GM18867 (cell line): ENCODE measurements around the gene ALG14.
"Not testable (repeated sequence)": the region's sequence is repeated elsewhere in the genome, so short reads cannot be mapped to it uniquely, and the experiment has no call there.

Source experiments
- ATAC-seq: cut with Tn5 transposase; IDR thresholded peaks from one replicate; pipeline ENCODE4 v1.9.1; 2021; ENCODE audit warnings: mild to moderate bottlenecking, moderate library complexity; ENCODE audit not compliant: unreplicated experiment

Gene ALG14

DNA sequence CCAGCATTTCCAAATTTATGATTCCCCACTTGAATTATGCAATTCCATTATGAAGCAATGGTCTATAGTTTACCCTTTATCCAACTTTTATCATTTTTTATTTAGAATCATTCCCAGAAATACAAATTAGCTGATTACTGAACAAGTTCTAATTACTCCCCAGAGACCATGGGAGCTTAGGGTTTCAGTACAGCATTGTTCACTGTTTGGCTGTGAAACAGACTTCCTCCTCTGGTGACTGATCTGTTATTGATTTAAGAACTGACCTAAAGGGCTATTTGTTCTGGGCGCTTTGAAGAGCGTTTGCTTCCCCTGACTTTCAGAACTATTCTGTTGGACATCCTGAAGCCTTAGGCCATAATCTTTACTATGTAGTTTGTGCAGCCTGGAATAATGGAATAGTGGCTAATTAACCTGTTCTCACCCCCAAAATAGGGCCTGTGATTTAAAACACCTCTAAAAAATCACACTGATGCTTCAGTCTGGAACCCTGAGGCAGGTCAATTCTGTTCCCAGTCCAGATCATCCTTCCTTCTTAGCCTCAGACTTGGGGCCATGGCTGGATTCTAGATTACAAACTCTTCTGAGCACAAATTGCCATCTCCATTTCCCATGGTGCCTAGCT is 58.7 kb downstream of the ALG14 start:
- no peak for ATAC-seq

GRCh38 chr1:95012389-95012788 is 60.4 kb downstream of the ALG14 start:
- ATAC-seq: no peak

DNA sequence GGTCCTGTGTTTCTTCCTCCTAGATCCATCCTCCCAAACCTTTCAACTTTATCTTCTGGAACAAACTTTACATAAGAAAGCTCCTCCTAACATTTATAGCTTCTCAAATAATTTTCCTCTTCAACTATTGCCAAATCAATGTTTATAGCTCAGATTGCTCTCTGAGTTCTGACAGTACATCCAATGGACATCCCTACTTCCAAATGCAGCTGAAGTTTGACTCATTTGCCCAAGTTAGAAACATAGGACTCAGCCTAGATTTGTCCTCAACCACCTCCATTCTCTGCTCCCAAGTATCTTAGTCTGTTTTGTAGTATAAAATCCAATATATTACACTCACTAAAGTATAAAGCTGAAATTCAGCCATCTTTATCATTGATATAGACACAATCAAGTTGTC is 62.6 kb downstream of the ALG14 start:
- no peak for ATAC-seq

- ATAC-seq: no peak
Measured at GRCh38 chr1:95007687-95008086, 65.1 kb downstream of the ALG14 start.

DNA sequence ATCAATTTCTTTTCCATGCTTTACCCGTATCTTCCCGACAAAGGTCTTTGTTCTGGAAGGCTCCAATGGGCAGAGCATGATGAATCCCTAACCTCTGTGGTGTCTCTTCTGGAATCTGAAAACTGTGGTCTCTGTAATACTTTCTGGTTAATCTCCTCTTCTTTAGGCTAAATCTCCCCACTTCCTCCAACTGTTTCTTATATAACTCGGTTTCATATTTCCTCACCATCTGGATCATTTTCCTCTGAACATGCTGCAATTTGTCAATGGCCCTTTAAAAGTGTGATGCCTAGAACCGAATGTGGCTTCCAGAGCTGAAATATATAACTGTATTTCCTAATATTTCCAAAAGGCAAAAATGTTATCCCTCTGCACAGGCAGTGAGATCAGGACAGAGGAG is 66.1 kb downstream of the ALG14 start:
- ATAC-seq: no peak

GRCh38 chr1:95005584-95005983 is 67.2 kb downstream of the ALG14 start:
- no peak for ATAC-seq

DNA sequence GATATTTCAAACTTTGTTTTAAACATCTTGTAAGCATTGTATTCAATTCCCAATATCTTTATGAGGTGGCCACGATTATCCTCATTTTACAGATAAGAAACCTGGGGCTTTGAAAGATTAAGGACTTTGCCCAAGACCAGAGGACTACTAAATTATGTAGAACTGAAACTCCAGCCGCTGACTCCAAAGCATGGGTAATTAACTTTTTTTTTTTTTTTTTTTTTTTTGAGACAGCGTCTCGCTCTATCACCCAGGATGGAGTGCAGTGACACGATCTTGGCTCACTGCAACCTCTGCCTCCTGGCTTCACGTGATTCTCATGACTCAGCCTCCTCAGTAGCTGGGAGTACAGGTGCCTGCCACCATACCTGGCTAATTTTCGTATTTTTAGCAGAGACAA is 68.7 kb downstream of the ALG14 start:
- no peak for ATAC-seq

DNA sequence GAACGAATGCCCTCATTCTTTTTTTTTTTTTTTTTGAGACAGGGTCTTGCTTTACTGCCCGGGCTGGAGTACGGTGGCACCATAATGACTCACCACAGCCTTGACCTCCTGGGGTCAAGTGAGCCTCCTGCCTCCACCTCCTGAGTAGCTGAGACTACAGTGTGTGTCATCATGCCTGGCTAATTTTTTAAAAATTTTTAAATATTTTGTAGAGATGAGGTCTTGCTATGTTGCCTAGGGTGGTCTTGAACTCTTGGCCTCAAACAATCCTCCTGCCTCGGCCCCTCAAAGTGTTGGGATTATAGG is 69.4 kb downstream of the ALG14 start:
- no peak for ATAC-seq

- no peak for ATAC-seq
Measured at GRCh38 chr1:95002540-95003432, 70.0 kb downstream of the ALG14 start.

DNA sequence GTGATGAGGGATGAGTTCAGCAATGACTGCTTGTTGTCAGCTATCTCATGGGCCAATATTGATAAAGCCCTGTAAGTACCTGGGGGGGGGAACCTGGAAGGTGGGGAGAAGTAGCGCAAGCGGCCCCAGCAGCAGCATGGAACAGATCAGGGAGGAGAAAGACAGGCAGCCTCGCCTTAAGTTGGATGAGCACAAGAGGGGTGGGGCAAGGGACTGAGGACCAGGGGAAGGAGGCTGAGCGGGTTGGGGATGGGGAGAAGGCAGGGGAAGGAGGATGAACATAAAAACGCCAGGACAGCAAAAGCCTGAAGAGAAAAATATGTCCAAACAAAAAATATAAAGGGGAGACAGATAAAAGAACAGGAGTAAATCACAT is 70.6 kb downstream of the ALG14 start:
- no peak for ATAC-seq

DNA sequence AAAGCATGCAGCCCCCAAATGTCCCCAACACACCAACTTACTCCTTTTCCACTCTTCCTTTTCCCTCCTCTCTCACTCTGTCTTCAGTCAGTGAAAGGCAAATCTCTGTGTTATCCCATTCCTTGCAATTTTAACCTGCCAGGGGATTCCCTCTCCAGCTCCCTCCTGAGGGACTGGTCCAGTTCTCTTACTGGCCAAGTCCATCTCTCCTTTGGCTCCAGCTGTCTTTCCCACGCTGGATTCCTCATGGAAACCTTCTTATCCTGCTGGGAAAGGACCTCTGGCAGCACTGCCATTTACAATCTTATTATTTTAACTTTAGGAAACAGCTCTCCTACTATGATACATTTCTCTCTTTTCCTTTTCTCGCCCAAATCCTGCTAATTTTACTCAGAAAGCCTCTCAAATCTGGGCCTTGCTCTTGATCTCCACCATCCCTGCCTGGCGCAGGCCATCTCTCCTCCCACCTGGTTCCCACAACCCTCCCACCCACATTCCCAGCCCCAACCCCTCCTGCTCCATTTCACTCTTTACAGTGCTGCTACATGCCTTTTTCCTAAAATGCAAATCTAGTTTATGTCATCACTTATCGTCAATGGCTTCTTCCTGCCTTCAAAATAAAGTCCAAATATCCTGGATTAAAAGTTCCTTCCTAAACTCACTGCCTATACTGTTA is 73.2 kb downstream of the ALG14 start:
- no peak for ATAC-seq

DNA sequence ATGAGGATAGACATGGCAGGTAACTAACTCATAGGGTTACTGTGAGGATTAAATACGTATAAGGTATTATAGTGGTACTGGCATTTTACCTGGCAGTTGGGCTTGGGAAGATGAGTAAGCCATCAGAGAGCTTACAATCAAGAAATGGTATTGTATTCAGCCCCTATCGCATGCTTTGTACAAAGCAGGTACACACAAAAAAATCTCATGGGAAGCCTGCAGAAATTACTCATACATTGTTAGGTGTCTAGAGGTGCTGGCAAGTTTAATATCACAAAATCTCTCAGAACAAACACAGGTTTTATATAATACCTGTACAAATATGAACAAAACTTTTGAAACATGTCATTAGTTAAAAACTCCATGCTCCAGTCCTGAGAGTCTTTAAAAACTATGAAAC is 74.0 kb downstream of the ALG14 start:
- no peak for ATAC-seq

GRCh38 chr1:94998114-94998513 is 74.6 kb downstream of the ALG14 start:
- no peak for ATAC-seq

GRCh38 chr1:94995536-94995935 is 77.2 kb downstream of the ALG14 start:
- not testable (repeated sequence) for ATAC-seq

- ATAC-seq: no peak
Measured at GRCh38 chr1:94994805-94995204, 77.9 kb downstream of the ALG14 start.

DNA sequence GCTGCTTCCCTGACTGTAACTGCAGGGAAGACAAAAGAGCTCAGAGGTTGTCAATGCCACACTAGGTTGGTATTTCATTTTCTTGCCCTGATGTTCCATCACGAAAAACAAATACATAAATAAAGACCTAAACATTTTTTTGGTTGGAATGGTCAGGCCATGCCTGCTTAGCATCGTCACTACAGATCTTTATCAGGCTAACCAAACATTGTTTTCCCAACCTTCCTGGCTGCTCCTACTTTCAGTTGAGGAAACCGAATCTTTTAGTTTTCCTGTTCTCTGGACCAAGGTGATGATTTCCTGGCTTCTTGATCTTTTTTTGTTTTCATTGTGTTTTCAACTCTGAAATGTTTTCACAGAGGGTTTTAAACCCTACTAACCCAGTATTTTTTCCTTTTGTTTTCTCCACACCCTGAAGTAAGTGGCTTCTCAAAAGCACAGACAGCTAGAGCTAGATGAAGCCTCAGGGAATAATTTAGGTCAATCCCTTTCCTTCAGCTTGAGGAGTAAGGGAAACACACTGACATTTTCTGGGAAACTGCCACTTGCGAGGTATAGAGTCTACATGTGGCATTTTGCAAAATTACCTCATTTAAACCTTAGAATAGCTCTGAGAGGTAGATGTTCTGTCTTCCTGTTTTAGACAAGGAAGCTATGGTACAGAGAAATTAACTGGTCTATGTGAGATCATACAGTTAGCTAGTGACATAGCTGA is 78.7 kb downstream of the ALG14 start:
- no peak for ATAC-seq

DNA sequence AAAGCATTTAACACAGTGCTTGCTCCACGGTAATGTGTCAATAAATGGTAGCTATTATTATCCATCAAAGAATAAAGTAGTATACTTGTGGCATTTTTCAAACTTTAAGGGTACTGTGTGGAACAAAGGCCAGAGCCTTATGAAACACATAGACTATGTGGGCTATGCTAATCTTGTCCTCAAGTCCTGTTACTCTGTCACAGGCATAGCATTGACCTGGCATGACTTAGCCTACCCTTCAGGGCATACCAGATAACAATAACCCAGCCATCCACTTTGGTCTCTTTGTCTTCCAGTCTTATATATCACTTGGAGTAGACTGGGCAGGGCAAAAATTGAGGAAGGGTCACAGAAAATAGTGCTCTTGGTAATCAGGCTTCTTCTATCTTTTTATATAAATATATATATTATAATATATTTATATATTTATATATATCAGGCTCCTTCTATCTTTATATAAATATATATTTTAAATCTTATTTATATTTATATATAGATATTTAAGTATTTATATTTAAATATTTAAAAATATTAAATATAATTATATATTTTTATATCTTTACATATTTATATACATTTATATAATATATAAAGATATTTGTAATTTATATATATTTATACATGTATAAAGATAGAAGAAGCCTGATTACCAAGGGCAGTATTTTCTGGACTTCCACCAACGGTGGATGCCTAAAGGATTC is 79.7 kb downstream of the ALG14 start:
- ATAC-seq: no peak

GRCh38 chr1:94992161-94992560 is 80.6 kb downstream of the ALG14 start:
- no peak for ATAC-seq

DNA sequence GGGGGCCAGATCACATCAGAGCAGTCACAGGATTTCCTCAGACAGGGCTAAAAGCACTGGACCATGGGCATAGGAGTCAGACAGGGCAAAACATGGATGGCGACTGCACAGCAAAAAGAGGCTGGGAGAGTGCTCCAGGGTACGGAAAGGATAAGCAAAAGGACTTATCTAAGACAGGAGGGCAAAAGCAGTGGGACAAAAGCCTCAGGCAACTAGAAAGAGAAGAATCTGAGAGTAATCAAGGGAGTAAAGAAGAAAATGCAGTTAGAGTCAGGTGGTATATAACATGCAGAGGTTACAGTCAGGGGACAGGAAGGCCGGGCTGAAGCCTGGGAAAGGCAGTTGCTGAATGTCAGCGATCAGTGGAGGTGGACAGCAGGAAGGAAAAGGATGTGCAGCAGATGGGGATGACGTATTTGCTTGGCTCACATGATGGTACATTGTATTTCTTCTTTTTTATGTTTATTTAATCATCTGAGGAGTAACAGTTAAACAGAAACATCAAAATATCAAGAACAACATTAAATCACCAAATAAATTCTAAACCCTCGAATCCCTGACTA is 82.8 kb downstream of the ALG14 start:
- ATAC-seq: no peak

- ATAC-seq: no peak
Measured at GRCh38 chr1:94989398-94989797, 83.4 kb downstream of the ALG14 start.

- ATAC-seq: no peak
Measured at GRCh38 chr1:94988356-94988755, 84.4 kb downstream of the ALG14 start.
